ENCODE results near the gene RPS26.

- TF ChIP-seq EP300 (IDR thresholded peaks at IDR 0.05), result no peak
- no peak for TF ChIP-seq POLR2A (IDR thresholded peaks at IDR 0.05; ENCODE audit: low read depth)
These were observed 23.4 kb upstream of the RPS26 start for GRCh38 chr12:56018356-56018755.

Measured in esophagus muscularis mucosa (tissue), 2 donors.